Dermis microvascular lymphatic vessel endothelial cell (primary cell): ENCODE results near the gene BIRC5. TPM values are rescaled to one million over a fixed set of nuclear protein-coding genes. Genes with fewer than 3 reads are reported as not detected.

Source experiments
- DNase-seq, 2 donors: peaks; one replicate each; pipeline versions ENCODE4 v3.0.0 to v3.0.0-alpha.2; 2010; ENCODE audit warnings: low read depth in 2 of 2
- total RNA-seq: library from RNA; depleted of rRNA; stranded (reverse); fragments of >200 nt; gene quantifications from 2 replicates; pipeline ENCODE4 v1.2.1, GENCODE V29; 2014

BIRC5 gene
- total RNA-seq, 1 donor from 2014 or later = 81.4 TPM

GRCh38 chr17:78255029-78255656 is 41.1 kb downstream of the BIRC5 start:
- DNase-seq = no peak

GRCh38 chr17:78255953-78256706 is 42.1 kb downstream of the BIRC5 start:
- no peak for DNase-seq

- DNase-seq = no peak
Measured at GRCh38 chr17:78256707-78257591, 42.9 kb downstream of the BIRC5 start.

- DNase-seq = no peak
Measured at GRCh38 chr17:78257810-78258322, 43.8 kb downstream of the BIRC5 start.

- peak; percentile 55 to 72 for DNase-seq
Measured at GRCh38 chr17:78258323-78259191, 44.5 kb downstream of the BIRC5 start.

- no peak for DNase-seq
Measured at GRCh38 chr17:78259192-78259554, 45.1 kb downstream of the BIRC5 start.

- DNase-seq = no peak
Measured at GRCh38 chr17:78263063-78263735, 49.1 kb downstream of the BIRC5 start.

- no peak for DNase-seq
Measured at GRCh38 chr17:78263736-78264340, 49.8 kb downstream of the BIRC5 start.

- DNase-seq = no peak
Measured at GRCh38 chr17:78264590-78264989, 50.5 kb downstream of the BIRC5 start.

GRCh38 chr17:78265121-78265520 is 51.1 kb downstream of the BIRC5 start:
- no peak for DNase-seq

- DNase-seq = no peak
Measured at GRCh38 chr17:78266231-78266631, 52.2 kb downstream of the BIRC5 start.

- no peak for DNase-seq
Measured at GRCh38 chr17:78266771-78267170, 52.7 kb downstream of the BIRC5 start.

- no peak for DNase-seq
Measured at GRCh38 chr17:78267253-78268073, 53.4 kb downstream of the BIRC5 start.

- no peak for DNase-seq
Measured at GRCh38 chr17:78268191-78268874, 54.3 kb downstream of the BIRC5 start.

GRCh38 chr17:78268951-78269905 is 55.2 kb downstream of the BIRC5 start:
- DNase-seq = no peak

GRCh38 chr17:78269955-78270381 is 55.9 kb downstream of the BIRC5 start:
- DNase-seq = no peak

GRCh38 chr17:78271419-78272170 is 57.5 kb downstream of the BIRC5 start:
- no peak for DNase-seq
